Trophoblast cell (in vitro differentiated cells and primary cell): ENCODE data around the gene SCIMP.

ENCODE experiments used
- DNase-seq, 2 donors: peaks; one replicate each; pipeline ENCODE4 v3.0.0-alpha.2; 2016
- H2AFZ ChIP-seq: 2 replicates; pipeline ENCODE4 v1.6.1; 2013; ENCODE audit warnings: low read length, moderate library complexity, mild to moderate bottlenecking; ENCODE audit not compliant: insufficient read depth, poor library complexity
- H2AK5ac ChIP-seq: 2 replicates; pipeline ENCODE4 v1.6.1; 2013; ENCODE audit warnings: mild to moderate bottlenecking, low read length
- H2BK120ac ChIP-seq: 2 replicates; pipeline ENCODE4 v1.6.1; 2013; ENCODE audit warnings: low read length, mild to moderate bottlenecking, moderate library complexity; ENCODE audit not compliant: insufficient read depth, poor library complexity
- H2BK12ac ChIP-seq: 2 replicates; pipeline ENCODE4 v1.6.1; 2013; ENCODE audit warnings: mild to moderate bottlenecking, low read length, moderate library complexity
- H2BK5ac ChIP-seq: 2 replicates; pipeline ENCODE4 v1.6.1; 2013; ENCODE audit warnings: low read length, low read depth, moderate library complexity, mild to moderate bottlenecking; ENCODE audit not compliant: poor library complexity
- H3K14ac ChIP-seq: 2 replicates; pipeline ENCODE4 v1.6.1; 2013; ENCODE audit warnings: mild to moderate bottlenecking, low read length
- H3K18ac ChIP-seq: 2 replicates; pipeline ENCODE4 v1.6.1; 2013; ENCODE audit warnings: mild to moderate bottlenecking, low read length
- H3K23ac ChIP-seq: 2 replicates; pipeline ENCODE4 v1.6.1; 2013; ENCODE audit warnings: low read length
- H3K27ac ChIP-seq: 2 replicates; pipeline ENCODE4 v1.5.1; 2013; ENCODE audit warnings: low read depth, mild to moderate bottlenecking, inconsistent platforms, low read length, moderate library complexity
- H3K27me3 ChIP-seq: 2 replicates; pipeline ENCODE4 v1.6.1; 2013; ENCODE audit warnings: inconsistent platforms, mild to moderate bottlenecking, low read length, moderate library complexity; ENCODE audit not compliant: insufficient read depth
- H3K36me3 ChIP-seq, 2 experiments: 1 replicate in 1 of 2; 2 replicates in 1 of 2; pipeline ENCODE4 v1.6.1; 2013; ENCODE audit warnings: low read length in 2 of 2, mild to moderate bottlenecking in 2 of 2, moderate library complexity in 1 of 2; ENCODE audit not compliant: insufficient read depth in 2 of 2, control insufficient read depth in 1 of 2
- H3K4ac ChIP-seq: 2 replicates; pipeline ENCODE4 v1.6.1; 2013; ENCODE audit warnings: low read depth, mild to moderate bottlenecking, low read length, moderate library complexity
- H3K4me1 ChIP-seq, 2 experiments: 1 replicate in 1 of 2; 2 replicates in 1 of 2; pipeline ENCODE4 v1.6.1; 2013; ENCODE audit warnings: low read length in 2 of 2, mild to moderate bottlenecking in 2 of 2, moderate library complexity in 1 of 2; ENCODE audit not compliant: insufficient read depth in 2 of 2, control insufficient read depth in 1 of 2
- H3K4me2 ChIP-seq: 2 replicates; pipeline ENCODE4 v1.6.1; 2013; ENCODE audit warnings: inconsistent platforms, mild to moderate bottlenecking, low read length, moderate library complexity
- H3K4me3 ChIP-seq: 2 replicates; pipeline ENCODE4 v1.5.1; 2013; ENCODE audit warnings: mild to moderate bottlenecking, low read depth, low read length, inconsistent platforms
- H3K79me1 ChIP-seq: one replicate; pipeline ENCODE4 v1.6.1; 2013; ENCODE audit warnings: low read length
- H3K79me2 ChIP-seq: 2 replicates; pipeline ENCODE4 v1.6.1; 2013; ENCODE audit warnings: low read length, mild to moderate bottlenecking; ENCODE audit not compliant: control insufficient read depth, insufficient read depth, poor library complexity
- H3K9ac ChIP-seq: 2 replicates; pipeline ENCODE4 v1.6.1; 2013; ENCODE audit warnings: mild to moderate bottlenecking, low read length
- H3K9me3 ChIP-seq: 2 replicates; pipeline ENCODE4 v1.6.1; 2013; ENCODE audit warnings: low read depth, mild to moderate bottlenecking, control low read depth, inconsistent platforms, low read length; ENCODE audit not compliant: insufficient read depth
- H4K12ac ChIP-seq: 2 replicates; pipeline ENCODE4 v1.6.1; 2013; ENCODE audit warnings: low read depth, mild to moderate bottlenecking, low read length, moderate library complexity
- H4K8ac ChIP-seq: 2 replicates; pipeline ENCODE4 v1.6.1; 2013; ENCODE audit warnings: low read depth, mild to moderate bottlenecking, low read length, moderate library complexity
- H4K91ac ChIP-seq: one replicate; pipeline ENCODE4 v1.6.1; 2013; ENCODE audit warnings: low read depth, mild to moderate bottlenecking, low read length, moderate library complexity
- WGBS: extraction: QIAGEN DNeasy Blood & Tissue Kit; methylation state at CpG from one replicate; pipeline ENCODE4 v1.1.7; 2013; ENCODE audit warnings: missing lambda C conversion rate; ENCODE audit not compliant: insufficient read length, insufficient coverage; ENCODE audit errors: extremely low coverage; 5-methylcytosine and 5-hydroxymethylcytosine counted together

The SCIMP gene

DNA sequence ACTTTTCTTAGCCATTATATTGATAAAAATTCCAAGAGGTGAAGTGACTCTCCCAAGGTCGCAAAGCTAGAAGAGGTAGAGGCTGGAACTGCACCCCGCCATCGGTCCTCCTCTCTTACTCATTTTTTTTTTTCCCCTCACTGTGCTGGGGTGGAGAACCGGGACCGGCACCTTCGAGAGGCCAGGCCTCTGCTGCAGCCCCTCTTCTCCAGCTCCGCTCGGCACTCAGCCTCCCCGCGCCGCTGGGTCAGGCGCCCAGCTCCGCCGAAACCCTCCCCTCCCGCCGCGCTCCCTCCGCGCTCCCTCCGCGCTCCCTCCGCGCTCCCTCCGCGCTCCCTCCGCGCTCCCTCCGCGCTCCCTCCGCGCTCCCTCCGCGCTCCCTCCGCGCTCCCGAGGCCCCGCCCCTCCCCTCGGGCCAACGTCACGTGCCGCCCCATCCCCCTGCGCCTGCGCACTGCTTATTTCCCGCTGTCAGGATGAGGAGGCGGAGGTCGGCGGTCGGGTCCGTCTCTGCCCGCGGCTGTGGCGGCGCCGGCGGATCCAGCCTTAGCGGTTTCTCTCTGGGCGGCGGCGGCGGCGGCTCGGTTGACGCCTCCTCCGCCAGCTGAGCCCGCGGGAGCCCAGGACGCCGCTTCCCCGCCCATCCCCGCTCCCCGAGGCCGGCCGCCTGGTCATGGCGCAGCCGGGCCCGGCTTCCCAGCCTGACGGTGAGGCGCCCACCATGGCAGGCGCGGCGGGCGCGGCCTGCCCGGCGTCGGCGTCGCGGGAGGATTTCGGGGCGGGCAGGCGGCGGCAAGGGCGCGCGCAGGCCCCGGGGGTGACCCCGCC lies 47.4 kb upstream of the SCIMP start, which contains the start of gene RABEP1:
Gene RABEP1 (plus strand): TSS at position 471 of the 828 bp plus-strand sequence. CDS start 203 bp downstream, at position 674.
- H3K23ac ChIP-seq = no peak within 1 kb of the TSS
- no peaks in the 10 kb centered on the region for H3K36me3 ChIP-seq
- H3K79me2 ChIP-seq = peaks cover 9% of the 10 kb centered on the region
- H3K4ac ChIP-seq = peak within 1 kb of the TSS; percentile 85
- H3K27me3 ChIP-seq = no peaks in the 10 kb centered on the region
- peak within 1 kb of the TSS; percentile 80 for H3K4me2 ChIP-seq
- peaks cover 7 to 13% of the 10 kb centered on the region in 2 experiments for H3K4me1 ChIP-seq
- H3K14ac ChIP-seq = peak within 1 kb of the TSS; percentile 96
- no CpG with 5 or more reads among the region's 98 CpGs for WGBS
- peak within 1 kb of the TSS; percentile 43 for H3K9ac ChIP-seq
- peaks cover 6% of the 10 kb centered on the region for H3K79me1 ChIP-seq
- peak within 1 kb of the TSS; percentile 92 for H4K91ac ChIP-seq
- H2BK12ac ChIP-seq = peak within 1 kb of the TSS; percentile 54
- H2BK5ac ChIP-seq = peak within 1 kb of the TSS; percentile 90
- H3K9me3 ChIP-seq = no peaks in the 10 kb centered on the region
- peak within 1 kb of the TSS; percentile 92 for H4K12ac ChIP-seq
- H2BK120ac ChIP-seq = peak within 1 kb of the TSS; percentile 64
- H3K18ac ChIP-seq = peak within 1 kb of the TSS; percentile 96
- H3K4me3 ChIP-seq = peak within 1 kb of the TSS; percentile 96
- peak within 1 kb of the TSS; percentile 85 for H3K27ac ChIP-seq
- DNase-seq = peak; percentile 76 to 95
- H4K8ac ChIP-seq = peak within 1 kb of the TSS; percentile 90
- H2AK5ac ChIP-seq = no peak within 1 kb of the TSS
- peak within 1 kb of the TSS; percentile 78 for H2AFZ ChIP-seq

DNA sequence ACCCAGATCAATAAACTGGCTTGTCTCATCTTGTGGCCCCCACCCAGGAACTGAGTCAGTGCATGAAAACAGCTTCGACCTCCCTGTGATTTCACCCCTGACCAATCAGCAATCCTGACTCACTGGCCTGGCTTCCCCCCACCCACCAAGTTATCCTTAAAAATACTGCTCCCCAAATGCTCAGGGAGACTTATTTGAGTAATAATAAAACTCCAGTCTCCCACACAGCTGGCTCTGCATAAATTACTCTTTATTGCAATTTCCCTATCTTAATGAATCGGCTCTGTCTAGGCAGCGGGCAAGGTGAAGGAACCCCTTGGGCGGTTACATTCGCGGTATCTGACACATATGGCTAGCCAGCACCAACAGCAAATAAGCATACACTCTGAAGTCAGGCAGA lies 37.7 kb upstream of the SCIMP start:
- WGBS = no CpG with 5 or more reads among the region's 6 CpGs
- Histone ChIP-seq H3K9me3 (no peaks in the 10 kb centered on the region), H3K27ac (no peak overlapping the region), H3K79me1 (no peaks in the 10 kb centered on the region), H2AK5ac (no peak overlapping the region), H2AFZ (no peak overlapping the region), H2BK120ac (no peak overlapping the region), H3K9ac (no peak overlapping the region), H2BK5ac (no peak overlapping the region), H3K14ac (no peak overlapping the region), H3K4me3 (no peak overlapping the region), H3K23ac (no peak overlapping the region), H4K12ac (no peak overlapping the region), H3K4me2 (no peak overlapping the region), H3K18ac (no peak overlapping the region), H3K36me3 (no peaks in the 10 kb centered on the region), H3K79me2 (no peaks in the 10 kb centered on the region), H4K8ac (no peak overlapping the region), H4K91ac (no peak overlapping the region), H3K27me3 (no peaks in the 10 kb centered on the region), H3K4me1 (no peaks in the 10 kb centered on the region), H2BK12ac (no peak overlapping the region), H3K4ac (no peak overlapping the region)
- no peak for DNase-seq

DNA sequence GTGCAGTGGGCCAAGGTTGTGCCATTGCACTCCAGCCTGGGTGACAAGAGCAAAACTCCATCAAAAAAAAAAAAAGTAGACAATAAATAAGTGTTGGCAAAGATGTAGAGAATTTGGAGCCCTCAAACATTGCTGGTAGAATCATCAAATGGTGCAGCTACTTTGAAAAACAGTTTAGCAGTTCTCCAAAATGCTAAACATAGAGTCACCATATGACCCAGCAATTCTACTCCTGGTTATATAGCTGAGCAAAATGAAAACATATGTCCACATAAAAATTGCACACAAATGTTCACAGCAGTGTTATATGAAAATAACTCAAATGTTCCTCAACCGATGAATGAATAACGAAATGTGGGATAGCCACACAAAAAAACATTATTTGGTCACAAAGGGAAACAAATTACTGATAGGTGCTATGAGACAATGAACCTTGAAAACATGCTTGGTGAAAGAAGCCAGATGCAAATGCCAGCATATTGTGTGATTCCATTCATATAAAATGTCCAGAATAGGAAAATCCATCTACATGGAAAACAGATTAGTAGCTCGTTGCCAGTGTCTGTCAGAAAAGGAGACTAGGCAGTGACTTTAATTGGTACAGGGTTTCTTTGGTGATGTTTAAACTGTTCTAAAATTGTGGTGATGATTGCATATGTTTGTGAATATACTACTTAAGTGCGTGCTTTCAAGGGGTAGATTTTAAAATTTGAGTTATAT lies 34.7 kb upstream of the SCIMP start:
- no peak overlapping the region for H3K27ac ChIP-seq
- H2BK5ac ChIP-seq = no peak overlapping the region
- H3K79me1 ChIP-seq = no peaks in the 10 kb centered on the region
- no peak overlapping the region for H3K18ac ChIP-seq
- H3K36me3 ChIP-seq = no peaks in the 10 kb centered on the region
- H3K4me3 ChIP-seq = no peak overlapping the region
- H3K14ac ChIP-seq = no peak overlapping the region
- no peak overlapping the region for H3K23ac ChIP-seq
- H4K91ac ChIP-seq = no peak overlapping the region
- H2BK120ac ChIP-seq = no peak overlapping the region
- no CpG with 5 or more reads among the region's 4 CpGs for WGBS
- H3K4me2 ChIP-seq = no peak overlapping the region
- H2AFZ ChIP-seq = no peak overlapping the region
- no peak overlapping the region for H2BK12ac ChIP-seq
- H4K8ac ChIP-seq = no peak overlapping the region
- no peaks in the 10 kb centered on the region for H3K27me3 ChIP-seq
- H3K4me1 ChIP-seq = no peaks in the 10 kb centered on the region
- no peak overlapping the region for H3K9ac ChIP-seq
- no peak overlapping the region for H4K12ac ChIP-seq
- H3K4ac ChIP-seq = no peak overlapping the region
- no peak for DNase-seq
- H3K79me2 ChIP-seq = no peaks in the 10 kb centered on the region
- H2AK5ac ChIP-seq = no peak overlapping the region
- H3K9me3 ChIP-seq = no peaks in the 10 kb centered on the region

DNA sequence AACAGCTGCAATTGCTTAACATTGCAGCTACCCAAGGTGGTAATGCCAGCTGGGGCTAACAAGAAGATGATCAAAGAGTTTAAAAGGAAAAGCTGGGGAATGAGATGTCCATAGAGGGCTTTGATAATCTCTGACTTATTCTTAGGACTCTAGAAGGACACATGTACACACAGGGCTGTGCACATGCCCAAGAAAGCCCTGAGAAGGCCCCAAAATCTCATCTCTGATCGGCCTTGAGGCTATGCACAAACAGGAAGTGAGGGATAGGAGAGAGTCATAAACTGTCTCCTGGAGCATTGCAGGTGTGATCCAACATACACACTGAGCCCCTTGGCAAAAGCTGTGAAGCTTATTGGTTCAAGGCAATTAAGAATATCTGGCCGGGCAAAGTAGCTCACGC lies 30.2 kb upstream of the SCIMP start:
- H3K4ac ChIP-seq = no peak overlapping the region
- H4K8ac ChIP-seq = no peak overlapping the region
- no peak overlapping the region for H2BK12ac ChIP-seq
- H3K36me3 ChIP-seq = no peaks in the 10 kb centered on the region
- H3K4me2 ChIP-seq = no peak overlapping the region
- H3K9me3 ChIP-seq = no peaks in the 10 kb centered on the region
- no peaks in the 10 kb centered on the region for H3K79me2 ChIP-seq
- H2BK120ac ChIP-seq = no peak overlapping the region
- peak in 1 of 2 donors; percentile 24 for DNase-seq
- H2AK5ac ChIP-seq = no peak overlapping the region
- no peak overlapping the region for H2BK5ac ChIP-seq
- peaks cover 3 to 4% of the 10 kb centered on the region in 2 experiments for H3K4me1 ChIP-seq
- no peaks in the 10 kb centered on the region for H3K27me3 ChIP-seq
- WGBS = no CpG with 5 or more reads among the region's 3 CpGs
- no peak overlapping the region for H4K12ac ChIP-seq
- no peak overlapping the region for H3K18ac ChIP-seq
- no peak overlapping the region for H3K27ac ChIP-seq
- H3K23ac ChIP-seq = no peak overlapping the region
- H3K79me1 ChIP-seq = no peaks in the 10 kb centered on the region
- H4K91ac ChIP-seq = no peak overlapping the region
- no peak overlapping the region for H3K4me3 ChIP-seq
- no peak overlapping the region for H3K9ac ChIP-seq
- H3K14ac ChIP-seq = no peak overlapping the region
- no peak overlapping the region for H2AFZ ChIP-seq
